HG03457 (cell line): ENCODE results near the gene AP3S1.
"Not testable (repeated sequence)": the region's sequence is repeated elsewhere in the genome, so short reads cannot be mapped to it uniquely, and the experiment has no call there.

ENCODE experiments used
- ATAC-seq: cut with Tn5 transposase; IDR thresholded peaks from one replicate; pipeline ENCODE4 v1.9.1; 2021; ENCODE audit warnings: moderate number of reproducible peaks; ENCODE audit not compliant: unreplicated experiment

The AP3S1 gene

GRCh38 chr5:115841382-115842088, at the start of gene AP3S1, which contains the start of gene ATG12:
Gene AP3S1, plus strand, starts transcription at chr5:115841935. Its CDS starts 103 bp downstream, at chr5:115842038.
Gene ATG12, minus strand, starts transcription at chr5:115841565. Its CDS starts 13 bp downstream, at chr5:115841552.
- ATAC-seq = peak; percentile 71

- ATAC-seq = no peak
Measured at GRCh38 chr5:115795700-115796099, 46.0 kb upstream of the AP3S1 start.

- no peak for ATAC-seq
Measured at GRCh38 chr5:115796656-115797055, 45.1 kb upstream of the AP3S1 start.

GRCh38 chr5:115798252-115798651, 43.5 kb upstream of the AP3S1 start:
- no peak for ATAC-seq

GRCh38 chr5:115800108-115800507, 41.6 kb upstream of the AP3S1 start:
- no peak for ATAC-seq

GRCh38 chr5:115801152-115801551, 40.6 kb upstream of the AP3S1 start:
- ATAC-seq = no peak

- ATAC-seq = no peak
Measured at GRCh38 chr5:115801984-115802383, 39.8 kb upstream of the AP3S1 start.

- ATAC-seq = no peak
Measured at GRCh38 chr5:115806986-115807653, 34.6 kb upstream of the AP3S1 start.

GRCh38 chr5:115807654-115808052, 34.1 kb upstream of the AP3S1 start:
- ATAC-seq = no peak

GRCh38 chr5:115808066-115808465, 33.7 kb upstream of the AP3S1 start:
- not testable (repeated sequence) for ATAC-seq

GRCh38 chr5:115809946-115810345, 31.8 kb upstream of the AP3S1 start:
- ATAC-seq = no peak

- ATAC-seq = no peak
Measured at GRCh38 chr5:115810761-115811160, 31.0 kb upstream of the AP3S1 start.

- ATAC-seq = no peak
Measured at GRCh38 chr5:115811406-115811805, 30.3 kb upstream of the AP3S1 start.

- no peak for ATAC-seq
Measured at GRCh38 chr5:115812372-115812771, 29.4 kb upstream of the AP3S1 start.

GRCh38 chr5:115813719-115814118, 28.0 kb upstream of the AP3S1 start:
- no peak for ATAC-seq

- no peak for ATAC-seq
Measured at GRCh38 chr5:115815006-115815692, 26.6 kb upstream of the AP3S1 start.

GRCh38 chr5:115815693-115816225, 26.0 kb upstream of the AP3S1 start:
- ATAC-seq = no peak

GRCh38 chr5:115816226-115817081, 25.3 kb upstream of the AP3S1 start, which contains the start of gene CDO1:
Gene CDO1, minus strand, starts transcription at chr5:115816659. Its CDS starts 262 bp downstream, at chr5:115816397.
- peak; percentile 53 for ATAC-seq

- no peak for ATAC-seq
Measured at GRCh38 chr5:115817386-115817785, 24.3 kb upstream of the AP3S1 start.

GRCh38 chr5:115818821-115819220, 22.9 kb upstream of the AP3S1 start:
- ATAC-seq = no peak
